HG03442 (cell line): Measurements from ENCODE around the gene ARHGEF1.

Experiments used
- ATAC-seq: cut with Tn5 transposase; IDR thresholded peaks from one replicate; pipeline ENCODE4 v1.9.1; 2021; ENCODE audit warnings: mild to moderate bottlenecking, moderate library complexity; ENCODE audit not compliant: unreplicated experiment

ARHGEF1 gene

GRCh38 chr19:41882568-41883462, at the start of gene ARHGEF1:
ARHGEF1 (plus strand) TSS chr19:41883184; CDS start chr19:41888083, 4,899 bp downstream.
- no peak for ATAC-seq

GRCh38 chr19:41837981-41838708, 44.8 kb upstream of the ARHGEF1 start:
- ATAC-seq, result no peak

- ATAC-seq, result no peak
These were observed 43.8 kb upstream of the ARHGEF1 start for GRCh38 chr19:41839211-41839610.

- ATAC-seq, result no peak
These were observed 39.6 kb upstream of the ARHGEF1 start for GRCh38 chr19:41843371-41843770.

- ATAC-seq, result no peak
These were observed 38.4 kb upstream of the ARHGEF1 start, which contains the start of gene LYPD4 for GRCh38 chr19:41844601-41845000. LYPD4 (minus strand) TSS chr19:41844683; CDS start chr19:41839285, 5,398 bp downstream.

- ATAC-seq, result no peak
These were observed 38.2 kb upstream of the ARHGEF1 start, which contains the start of gene DMRTC2 for GRCh38 chr19:41845001-41845050. DMRTC2 (plus strand) TSS chr19:41845042; CDS start chr19:41847429, 2,387 bp downstream.

GRCh38 chr19:41845051-41845590, 37.9 kb upstream of the ARHGEF1 start:
- no peak for ATAC-seq

- no peak for ATAC-seq
These were observed 35.5 kb upstream of the ARHGEF1 start for GRCh38 chr19:41847351-41848105.

GRCh38 chr19:41848666-41849065, 34.3 kb upstream of the ARHGEF1 start:
- ATAC-seq, result no peak

- no peak for ATAC-seq
These were observed 33.9 kb upstream of the ARHGEF1 start for GRCh38 chr19:41849067-41849466.

- no peak for ATAC-seq
These were observed 32.6 kb upstream of the ARHGEF1 start for GRCh38 chr19:41850381-41850780.

GRCh38 chr19:41851456-41851855, 31.5 kb upstream of the ARHGEF1 start:
- no peak for ATAC-seq

GRCh38 chr19:41853344-41853743, 29.6 kb upstream of the ARHGEF1 start:
- ATAC-seq, result no peak

GRCh38 chr19:41853768-41854167, 29.2 kb upstream of the ARHGEF1 start:
- ATAC-seq, result no peak

- no peak for ATAC-seq
These were observed 23.8 kb upstream of the ARHGEF1 start for GRCh38 chr19:41859213-41859617.

- peak; percentile 75 for ATAC-seq
These were observed 23.2 kb upstream of the ARHGEF1 start, which contains the start of gene RPS19 for GRCh38 chr19:41859618-41860418. RPS19 (plus strand) TSS chr19:41860255; CDS start chr19:41860775, 520 bp downstream.

- ATAC-seq, result no peak
These were observed 22.4 kb upstream of the ARHGEF1 start for GRCh38 chr19:41860419-41861115.

- ATAC-seq, result no peak
These were observed 21.7 kb upstream of the ARHGEF1 start for GRCh38 chr19:41861116-41861768.

GRCh38 chr19:41861846-41862245, 21.1 kb upstream of the ARHGEF1 start:
- ATAC-seq, result no peak
